PC-9 (cell line): Measurements from ENCODE around the gene FCHSD1. TPM values are rescaled to one million over a fixed set of nuclear protein-coding genes. Genes with fewer than 3 reads are reported as not detected.

Source experiments
- BruUV-seq: library from RNA; stranded (reverse); fragments of 400-500 nt; replicated peaks from 2 replicates; lab custom pipeline; 2021; lab: Mats Ljungman, UMichigan
- CTCF ChIA-PET: fragments of 300-600 bp; sonication (Branson Sonifier 250); formaldehyde crosslinking; loops from one replicate; lab custom pipeline; 2022; ENCODE audit warnings: antibody characterized with exemption; lab: Charles Lee
- POLR2A ChIA-PET: fragments of 300-600 bp; sonication (Branson Sonifier 250); formaldehyde crosslinking; loops from one replicate; lab custom pipeline; 2022; ENCODE audit warnings: antibody characterized with exemption; ENCODE audit not compliant: unreplicated experiment; lab: Charles Lee
- DNase-seq, 2 experiments: peaks; one replicate each; pipeline versions ENCODE4 v3.0.0 to v3.0.0-alpha.2; 2015 to 2022; ENCODE audit warnings: mixed read lengths in 1 of 2
- H2AFZ ChIP-seq: fragments of 200-600 bp; sonication (generic); 2 replicates; pipeline ENCODE4 v1.8.1; 2017; ENCODE audit warnings: antibody characterized with exemption
- H3F3A ChIP-seq: fragments of 200-600 bp; sonication (generic); 2 replicates; pipeline ENCODE4 v1.8.1; 2017; ENCODE audit warnings: antibody characterized with exemption, mild to moderate bottlenecking, low read depth; ENCODE audit not compliant: insufficient read depth
- H3K27ac ChIP-seq: fragments of 200-600 bp; sonication (generic); 2 replicates; pipeline ENCODE4 v1.6.1; 2016; ENCODE audit warnings: mixed run types
- H3K27me3 ChIP-seq: fragments of 200-600 bp; sonication (generic); 2 replicates; pipeline ENCODE4 v1.6.1; 2016; ENCODE audit warnings: low read depth, mixed run types; ENCODE audit not compliant: insufficient read depth
- H3K36me3 ChIP-seq: fragments of 200-600 bp; sonication (generic); 2 replicates; pipeline ENCODE4 v1.6.1; 2016; ENCODE audit warnings: low read depth, mixed run types
- H3K4me1 ChIP-seq: fragments of 200-600 bp; sonication (generic); replicated peaks from 2 replicates; pipeline ENCODE4 v1.6.1; 2016; ENCODE audit warnings: mixed run types; ENCODE audit not compliant: insufficient read depth
- H3K4me2 ChIP-seq: fragments of 200-600 bp; sonication (generic); 2 replicates; pipeline ENCODE4 v1.6.1; 2017; ENCODE audit warnings: mixed run types
- H3K4me3 ChIP-seq: fragments of 200-600 bp; sonication (generic); 2 replicates; pipeline ENCODE4 v1.6.1; 2016; ENCODE audit warnings: mixed run types
- H3K79me2 ChIP-seq: fragments of 200-600 bp; sonication (generic); 2 replicates; pipeline ENCODE4 v1.6.1; 2017; ENCODE audit warnings: low read depth, mixed run types
- H3K9me2 ChIP-seq: fragments of 200-600 bp; sonication (generic); 2 replicates; pipeline ENCODE4 v1.8.1; 2017; ENCODE audit warnings: mild to moderate bottlenecking; ENCODE audit not compliant: insufficient read depth
- H3K9me3 ChIP-seq: fragments of 200-600 bp; sonication (generic); 2 replicates; pipeline ENCODE4 v1.8.1; 2016; ENCODE audit warnings: low read depth; ENCODE audit not compliant: insufficient read depth
- H4K20me1 ChIP-seq: fragments of 200-600 bp; sonication (generic); 2 replicates; pipeline ENCODE4 v1.8.1; 2017; ENCODE audit not compliant: insufficient read depth
- EZH2 ChIP-seq: fragments of 200-600 bp; sonication (generic); IDR thresholded peaks from 2 replicates; pipeline ENCODE4 v1.8.0; 2017; ENCODE audit warnings: antibody characterized with exemption, low read depth
- intact Hi-C: fragments of 100-400 bp; cut with micrococcal nuclease; formaldehyde crosslinking; loops from one replicate; pipeline ENCODE4 v1.10.0; 2022; ENCODE audit not compliant: unreplicated experiment
- total RNA-seq: library from RNA; stranded (reverse); gene quantifications from 2 replicates; pipeline ENCODE4 v1.2.3, GENCODE V29; 2021
- TF ChIP-seq, protein P1 (sequence below): fragments of 200-600 bp; sonication (generic); conservative IDR thresholded peaks from 2 replicates; pipeline ENCODE4 v1.6.1; 2017; ENCODE audit warnings: mixed run types, antibody characterized with exemption, mild to moderate bottlenecking, moderate library complexity

FCHSD1 gene
- total RNA-seq, 1 experiment from 2014 or later, result 36.4 TPM

DNA sequence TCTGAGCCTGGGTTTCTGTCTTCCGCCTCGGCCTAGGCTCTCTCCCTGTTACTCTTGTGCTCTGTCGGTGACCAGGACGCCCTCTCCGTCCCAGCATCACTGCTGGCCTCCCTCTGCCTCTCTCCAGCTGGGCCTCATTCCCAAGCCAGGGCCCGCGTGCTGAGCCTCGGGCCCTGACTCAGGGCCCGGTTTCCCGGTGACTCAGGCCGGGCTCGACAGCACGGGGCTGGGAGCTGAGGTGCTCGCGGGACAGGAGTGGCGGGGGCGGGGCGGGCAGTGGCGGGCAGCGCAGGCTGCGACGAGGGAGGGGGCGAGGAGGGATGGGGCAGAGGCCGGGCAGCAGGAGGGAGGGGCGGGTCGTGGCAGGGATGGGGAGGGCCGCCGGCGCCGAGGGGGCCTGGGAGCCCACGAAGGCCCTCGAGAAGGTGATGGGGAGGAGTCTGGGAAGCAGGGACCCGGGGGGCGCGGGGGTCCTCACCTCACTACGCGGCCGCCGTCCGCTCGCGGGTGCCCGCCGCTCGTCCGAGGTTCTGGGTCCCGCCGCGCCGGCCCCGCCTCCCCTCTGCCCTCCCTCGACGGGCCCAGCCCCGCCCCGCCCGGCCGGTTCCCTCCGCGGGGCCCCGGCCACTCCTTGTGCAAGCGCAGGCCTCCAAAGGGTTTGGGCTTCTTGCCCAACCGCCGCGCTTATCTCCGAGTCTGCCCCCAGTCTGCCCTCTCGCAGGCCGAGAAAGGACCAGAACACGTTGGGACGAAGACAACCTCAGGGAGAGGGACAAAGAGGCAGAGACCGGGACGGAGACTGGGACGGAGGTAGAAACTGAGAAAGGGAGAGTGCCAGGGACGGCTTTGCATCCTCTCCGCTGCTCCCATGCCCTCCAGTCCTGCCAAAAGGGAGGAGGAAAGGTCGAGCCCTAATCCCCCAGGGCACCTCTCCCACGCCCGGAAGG lies 30.8 kb upstream of the FCHSD1 start, which contains the start of gene ARAP3:
TSS of gene ARAP3 (minus strand) at position 536 of the 947 bp plus-strand sequence. CDS start 1,744 bp downstream, outside the sequence.
- intact Hi-C loops, result loop anchor here (10.0 kb wide), 1 partner anchor 873 kb away; no protein-coding TSS in a partner anchor
- TF ChIP-seq, protein P1, sequence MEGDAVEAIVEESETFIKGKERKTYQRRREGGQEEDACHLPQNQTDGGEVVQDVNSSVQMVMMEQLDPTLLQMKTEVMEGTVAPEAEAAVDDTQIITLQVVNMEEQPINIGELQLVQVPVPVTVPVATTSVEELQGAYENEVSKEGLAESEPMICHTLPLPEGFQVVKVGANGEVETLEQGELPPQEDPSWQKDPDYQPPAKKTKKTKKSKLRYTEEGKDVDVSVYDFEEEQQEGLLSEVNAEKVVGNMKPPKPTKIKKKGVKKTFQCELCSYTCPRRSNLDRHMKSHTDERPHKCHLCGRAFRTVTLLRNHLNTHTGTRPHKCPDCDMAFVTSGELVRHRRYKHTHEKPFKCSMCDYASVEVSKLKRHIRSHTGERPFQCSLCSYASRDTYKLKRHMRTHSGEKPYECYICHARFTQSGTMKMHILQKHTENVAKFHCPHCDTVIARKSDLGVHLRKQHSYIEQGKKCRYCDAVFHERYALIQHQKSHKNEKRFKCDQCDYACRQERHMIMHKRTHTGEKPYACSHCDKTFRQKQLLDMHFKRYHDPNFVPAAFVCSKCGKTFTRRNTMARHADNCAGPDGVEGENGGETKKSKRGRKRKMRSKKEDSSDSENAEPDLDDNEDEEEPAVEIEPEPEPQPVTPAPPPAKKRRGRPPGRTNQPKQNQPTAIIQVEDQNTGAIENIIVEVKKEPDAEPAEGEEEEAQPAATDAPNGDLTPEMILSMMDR, result no peak
- no peak for TF ChIP-seq EZH2
- ChIA-PET POLR2A (no interaction called here), CTCF (interaction anchor here (0.6 kb wide), 1 partner anchor 118 kb away, joined by 4 read pairs; no protein-coding TSS in a partner anchor)
- DNase-seq, result peak; percentile 74 to 84
- H3K27me3 ChIP-seq, result no peaks in the 10 kb centered on the region
- no peaks in the 10 kb centered on the region; the same call in 1 of the 2 replicates for H3K36me3 ChIP-seq
- H2AFZ ChIP-seq, result peak within 1 kb of the TSS; percentile 76
- TSS peak; percentile 30 for BruUV-seq
- H3F3A ChIP-seq, result peaks cover 29% of the 10 kb centered on the region
- no peaks in the 10 kb centered on the region for H4K20me1 ChIP-seq
- peak within 1 kb of the TSS; percentile 99 for H3K4me2 ChIP-seq
- no peaks in the 10 kb centered on the region for H3K9me3 ChIP-seq
- H3K4me3 ChIP-seq, result peak within 1 kb of the TSS; percentile 68
- H3K27ac ChIP-seq, result peak within 1 kb of the TSS; percentile 89
- H3K79me2 ChIP-seq, result peaks cover 26% of the 10 kb centered on the region
- H3K9me2 ChIP-seq, result no peaks in the 10 kb centered on the region
- H3K4me1 ChIP-seq, result peaks cover 22% of the 10 kb centered on the region

DNA sequence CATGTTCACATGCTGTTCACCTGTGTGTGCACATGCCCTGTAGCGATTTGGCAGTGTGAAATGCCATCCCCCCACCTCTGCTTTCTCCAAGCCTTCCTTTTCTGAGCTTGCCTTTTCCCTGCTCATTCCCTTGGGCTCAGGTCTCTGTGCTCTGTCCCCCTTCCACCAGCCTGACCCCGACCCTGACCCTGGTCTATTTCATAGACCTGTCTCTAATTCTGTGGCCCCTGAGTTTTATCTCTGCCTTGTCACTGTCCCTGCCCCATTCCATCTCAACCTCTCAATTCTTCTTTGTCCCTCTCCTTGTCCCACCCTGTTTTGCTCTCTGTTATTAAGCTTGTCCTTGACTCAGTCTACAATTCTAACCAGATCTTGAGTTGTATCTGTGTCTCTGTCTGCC lies 30.1 kb upstream of the FCHSD1 start:
- no peaks in the 10 kb centered on the region for H3K9me3 ChIP-seq
- H3K27ac ChIP-seq, result peak overlapping the region; percentile 89
- no peaks in the 10 kb centered on the region for H3K9me2 ChIP-seq
- DNase-seq, result no peak
- H3K4me2 ChIP-seq, result peak overlapping the region; percentile 99
- peaks cover 22% of the 10 kb centered on the region for H3K4me1 ChIP-seq
- peak overlapping the region; percentile 68 for H3K4me3 ChIP-seq
- TF ChIP-seq, protein P1, result no peak
- no peak for TF ChIP-seq EZH2
- POLR2A ChIA-PET, result no interaction called here
- no peaks in the 10 kb centered on the region; the same call in 1 of the 2 replicates for H3K36me3 ChIP-seq
- peaks cover 26% of the 10 kb centered on the region for H3K79me2 ChIP-seq
- peak overlapping the region; percentile 76 for H2AFZ ChIP-seq
- no peaks in the 10 kb centered on the region for H4K20me1 ChIP-seq
- intact Hi-C loops, result loop anchor here (10.0 kb wide), 1 partner anchor 874 kb away; no protein-coding TSS in a partner anchor
- H3F3A ChIP-seq, result peaks cover 34% of the 10 kb centered on the region
- CTCF ChIA-PET, result no interaction called here
- no peaks in the 10 kb centered on the region for H3K27me3 ChIP-seq
- TSS peak; percentile 92 for BruUV-seq

DNA sequence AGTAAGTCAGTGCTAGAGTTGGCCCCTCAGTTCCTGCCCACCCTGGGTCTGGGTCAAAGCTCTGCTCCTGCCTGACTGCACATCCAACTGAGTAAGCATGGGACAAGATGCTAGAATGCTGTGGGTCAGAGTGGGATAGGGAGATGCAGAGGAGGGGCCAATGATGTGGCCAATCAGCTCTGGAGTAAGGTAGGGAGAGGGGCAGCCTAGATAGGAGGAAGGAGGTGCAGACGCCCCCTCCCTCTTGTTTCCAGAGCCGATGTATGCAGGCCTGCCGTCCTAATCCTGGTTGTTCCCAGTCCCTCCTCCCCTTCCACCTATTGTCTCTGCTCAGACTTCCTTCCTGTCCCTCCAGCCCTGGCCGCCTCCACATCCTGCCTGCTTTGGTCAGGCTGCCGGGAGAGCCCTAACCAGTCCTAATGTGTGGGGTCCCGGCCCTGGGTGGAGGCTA lies 29.6 kb upstream of the FCHSD1 start:
- no peaks in the 10 kb centered on the region for H4K20me1 ChIP-seq
- H3F3A ChIP-seq, result peaks cover 34% of the 10 kb centered on the region
- peaks cover 26% of the 10 kb centered on the region for H3K79me2 ChIP-seq
- peak overlapping the region; percentile 76 for H2AFZ ChIP-seq
- no peaks in the 10 kb centered on the region for H3K9me2 ChIP-seq
- ChIA-PET POLR2A (no interaction called here), CTCF (no interaction called here)
- peak in 1 of 2 experiments; percentile 46 for DNase-seq
- intact Hi-C loops, result loop anchor here (10.0 kb wide), 1 partner anchor 874 kb away; no protein-coding TSS in a partner anchor
- no peak for TF ChIP-seq EZH2
- peak overlapping the region; percentile 68 for H3K4me3 ChIP-seq
- H3K27me3 ChIP-seq, result no peaks in the 10 kb centered on the region
- no TSS peak for BruUV-seq
- peaks cover 22% of the 10 kb centered on the region for H3K4me1 ChIP-seq
- H3K27ac ChIP-seq, result peak overlapping the region; percentile 89
- peak overlapping the region; percentile 99 for H3K4me2 ChIP-seq
- no peaks in the 10 kb centered on the region for H3K9me3 ChIP-seq
- H3K36me3 ChIP-seq, result no peaks in the 10 kb centered on the region; the same call in 1 of the 2 replicates
